Stimulated activated CD8-positive, alpha-beta memory T cell treated with anti-CD3 and anti-CD28 coated beads, Interleukin-7, amount 100 ng/mL, for 48 hours (primary cell): ENCODE results near the gene CDKN2AIPNL.
"Not testable (repeated sequence)": the region's sequence is repeated elsewhere in the genome, so short reads cannot be mapped to it uniquely, and the experiment has no call there.

Source experiments
- DNase-seq, 2 donors: peaks; one replicate each; pipeline ENCODE4 v3.0.0-alpha.2; 2020; ENCODE audit warnings: low read depth in 1 of 2; ENCODE audit errors: extremely low read depth in 1 of 2

CDKN2AIPNL gene

DNA sequence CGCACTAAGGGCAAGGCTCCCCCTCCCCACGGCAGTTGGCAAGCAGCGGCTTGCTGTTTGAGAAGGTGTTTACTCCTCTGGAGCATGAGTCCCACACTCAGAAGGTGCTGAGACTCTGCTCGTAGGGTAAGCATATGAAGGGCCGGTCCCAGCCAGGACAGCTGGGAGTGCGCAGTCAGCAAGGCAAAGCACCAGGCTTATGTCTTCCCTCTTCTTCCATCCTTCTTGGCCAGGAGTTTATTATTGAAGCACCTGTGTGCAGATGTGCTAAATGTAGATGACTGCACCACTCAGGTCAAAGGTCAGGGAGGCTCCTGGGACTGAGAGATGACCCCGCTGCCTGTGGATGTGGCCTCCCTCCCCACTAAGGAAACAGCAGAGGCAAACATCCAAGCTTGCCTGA lies 27.0 kb upstream of the CDKN2AIPNL start:
- no peak for DNase-seq

DNA sequence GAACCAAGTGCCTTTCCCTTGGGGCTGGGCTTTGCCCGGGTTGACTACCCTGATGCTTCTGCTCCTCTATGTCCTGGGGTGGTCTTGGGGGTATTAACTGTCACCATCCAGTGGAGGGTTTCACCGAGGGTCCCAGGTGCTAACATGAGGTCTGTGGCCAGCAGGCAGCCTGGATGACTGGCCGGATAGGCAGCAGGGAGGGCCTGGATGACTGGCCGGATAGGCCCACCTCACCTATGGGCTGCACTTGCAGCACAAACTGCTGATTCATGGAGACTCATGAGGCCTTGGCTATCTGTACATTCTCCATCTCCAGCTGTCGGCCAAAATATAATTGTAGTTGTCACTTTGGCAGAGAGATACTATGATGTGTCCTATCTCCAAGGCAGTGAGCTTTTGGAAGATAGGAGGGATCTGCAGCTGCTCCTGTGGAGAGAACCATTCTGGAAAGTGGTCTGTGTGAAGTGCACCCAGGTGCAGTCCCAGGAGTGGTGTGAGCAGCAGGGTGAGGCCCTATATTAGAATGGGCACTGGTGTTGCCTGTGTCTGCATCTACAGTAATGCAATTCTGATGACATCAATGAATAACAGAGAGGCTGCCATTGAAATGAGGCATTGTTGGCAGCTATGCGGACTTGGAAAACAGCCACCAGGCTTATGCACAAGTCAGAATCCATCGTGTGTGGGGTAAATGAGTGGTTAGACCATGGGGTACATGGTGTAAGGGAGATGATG lies 26.3 kb upstream of the CDKN2AIPNL start:
- no peak for DNase-seq

DNA sequence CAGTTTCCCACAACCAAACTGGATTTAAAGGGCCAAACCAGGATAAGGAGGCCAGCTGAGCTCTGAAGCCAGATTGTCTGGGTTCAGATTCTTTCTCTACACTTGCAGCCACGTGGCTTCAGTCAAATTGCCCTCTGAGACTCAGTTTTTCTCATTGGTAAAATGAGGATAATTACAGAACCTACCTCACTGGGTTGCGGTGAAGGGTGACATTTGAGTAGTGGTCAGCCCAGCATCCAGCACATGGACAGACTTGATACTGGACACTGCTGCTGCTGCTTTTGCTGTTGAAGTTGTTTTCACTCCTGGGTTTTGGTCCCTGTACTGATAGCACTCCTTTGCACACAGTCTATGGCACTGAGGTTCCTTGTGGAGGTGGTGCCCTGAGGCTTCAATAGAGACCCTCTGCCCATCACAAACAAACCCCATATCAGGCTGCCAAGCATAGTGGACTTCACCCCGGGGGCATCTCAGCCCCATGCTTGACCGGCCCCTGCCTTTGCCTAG lies 25.7 kb upstream of the CDKN2AIPNL start:
- no peak for DNase-seq

DNA sequence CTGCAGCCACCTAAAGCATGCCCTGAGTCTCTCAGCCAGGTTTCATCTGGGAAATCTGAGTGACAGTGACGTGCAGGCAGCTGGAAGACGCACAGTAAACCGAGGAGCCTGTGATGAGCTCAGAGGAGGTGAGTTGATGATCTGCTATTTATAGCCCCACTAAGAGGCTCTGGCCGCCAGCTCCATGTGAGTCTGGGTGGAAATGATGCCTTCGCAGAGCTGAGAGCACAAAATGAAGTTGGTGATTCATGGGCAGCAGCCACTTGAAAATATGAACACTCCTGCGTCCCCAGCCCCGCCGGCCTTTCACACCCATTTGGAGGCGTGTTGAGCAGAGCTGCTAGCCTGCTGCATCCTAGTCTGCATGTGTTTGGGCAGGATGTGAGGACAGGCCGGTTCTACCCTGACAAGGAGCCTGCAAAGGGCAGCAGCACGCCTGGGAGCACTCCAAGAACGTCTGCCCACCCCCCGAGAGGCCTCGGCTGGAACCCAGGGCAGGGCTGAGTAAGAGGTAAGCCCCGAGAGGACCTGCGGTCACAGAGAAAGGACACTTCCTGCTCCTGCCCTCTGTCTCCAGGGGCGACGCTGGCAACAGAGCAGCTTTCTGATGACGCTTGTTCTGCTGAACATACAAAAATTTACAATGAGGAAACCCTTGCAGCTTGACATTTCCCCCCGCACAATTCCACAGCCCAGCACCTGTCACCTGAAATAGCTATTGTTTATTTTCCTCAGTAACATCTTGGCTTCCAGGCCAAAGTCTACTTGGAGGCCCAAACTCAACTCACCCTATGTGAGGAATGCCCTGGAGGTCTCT lies 25.1 kb upstream of the CDKN2AIPNL start:
- peak; percentile 35 to 45 for DNase-seq

DNA sequence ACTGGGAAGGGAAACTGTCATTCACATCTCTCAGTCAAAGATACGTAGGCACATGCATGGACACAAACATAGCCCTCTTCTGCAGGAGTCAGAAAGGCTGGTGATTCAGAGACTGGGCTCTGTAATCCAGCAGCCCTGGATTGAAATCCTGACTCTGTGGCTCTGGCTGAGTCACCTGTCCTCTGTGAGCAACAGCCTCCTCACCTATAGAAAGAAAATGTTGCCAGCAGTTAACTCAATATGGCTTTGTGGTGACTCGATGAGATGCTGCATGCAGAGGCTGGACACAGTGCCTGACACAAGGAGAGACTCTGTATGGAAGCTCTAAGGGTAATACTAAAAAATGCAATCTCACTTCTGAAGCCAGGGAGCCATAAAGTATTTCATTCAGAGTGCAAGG lies 23.9 kb upstream of the CDKN2AIPNL start:
- DNase-seq, result peak in 1 of 2 donors; percentile 39

- no peak for DNase-seq
Observed at GRCh38 chr5:134432677-134433359, 21.1 kb upstream of the CDKN2AIPNL start.

- peak in 1 of 2 donors; percentile 30 for DNase-seq
Observed at GRCh38 chr5:134432174-134432573, 20.5 kb upstream of the CDKN2AIPNL start.

- DNase-seq, result no peak
Observed at GRCh38 chr5:134430001-134430569, 18.4 kb upstream of the CDKN2AIPNL start.

- no peak for DNase-seq
Observed at GRCh38 chr5:134427540-134428041, 15.9 kb upstream of the CDKN2AIPNL start.

DNA sequence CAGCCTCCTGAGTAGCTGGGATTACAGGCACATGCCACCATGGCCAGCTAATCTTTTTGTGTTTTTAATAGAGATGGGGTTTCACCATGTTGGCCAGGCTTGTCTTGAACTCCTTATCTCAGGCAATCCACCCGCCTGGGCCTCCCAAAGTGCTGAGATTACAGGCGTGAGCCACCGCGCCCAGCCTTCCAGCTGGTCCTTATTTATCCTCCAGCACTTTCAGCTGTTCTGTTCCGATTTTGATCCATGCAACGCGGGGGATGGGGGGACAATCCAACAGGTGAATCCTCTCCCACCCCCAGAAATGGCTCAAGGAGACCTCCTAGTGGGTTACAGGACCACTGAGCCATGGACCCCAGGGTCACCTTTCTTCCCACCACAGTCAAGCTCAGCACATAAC lies 14.7 kb upstream of the CDKN2AIPNL start:
- DNase-seq, result no peak

DNA sequence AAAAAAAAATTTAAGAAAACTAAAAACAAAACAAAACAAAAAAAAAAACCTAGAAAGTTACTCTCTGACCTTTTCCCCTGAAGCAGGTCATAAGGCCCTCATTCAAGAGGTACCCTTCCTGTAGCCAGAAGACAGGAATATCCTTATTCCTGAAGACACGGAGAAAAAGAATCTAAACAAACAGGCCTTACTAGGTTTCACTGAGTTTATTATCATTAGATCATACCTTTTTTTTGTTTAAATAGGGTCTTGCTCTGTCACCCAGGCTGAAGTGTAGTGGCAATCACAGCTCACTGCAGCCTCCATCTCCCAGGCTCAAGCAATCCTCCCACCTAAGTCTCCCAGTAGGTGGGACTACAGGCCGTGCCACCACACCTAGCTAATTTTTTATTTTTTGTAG lies 11.7 kb upstream of the CDKN2AIPNL start:
- no peak for DNase-seq

- no peak for DNase-seq
Observed at GRCh38 chr5:134422791-134423365, 11.2 kb upstream of the CDKN2AIPNL start.

DNA sequence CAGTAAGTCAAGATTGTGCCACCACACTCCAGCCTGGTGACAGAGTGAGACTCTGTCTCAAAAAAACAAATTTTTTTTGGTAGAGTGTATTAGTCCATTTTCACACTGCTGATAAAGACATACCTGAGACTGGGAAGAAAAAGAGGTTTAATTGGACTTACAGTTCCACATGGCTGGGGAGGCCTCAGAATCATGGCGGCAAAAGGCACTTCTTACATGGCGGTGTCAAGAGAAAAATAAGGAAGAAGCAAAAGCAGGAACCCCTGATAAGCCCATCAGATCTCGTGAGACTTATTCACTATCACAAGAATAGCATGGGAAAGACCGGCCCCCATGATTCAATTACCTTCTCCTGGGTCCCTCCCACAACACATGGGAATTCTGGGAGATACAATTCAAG lies 9.4 kb upstream of the CDKN2AIPNL start:
- not testable (repeated sequence) for DNase-seq

- no peak for DNase-seq
Observed at GRCh38 chr5:134420343-134420742, 8.7 kb upstream of the CDKN2AIPNL start.

DNA sequence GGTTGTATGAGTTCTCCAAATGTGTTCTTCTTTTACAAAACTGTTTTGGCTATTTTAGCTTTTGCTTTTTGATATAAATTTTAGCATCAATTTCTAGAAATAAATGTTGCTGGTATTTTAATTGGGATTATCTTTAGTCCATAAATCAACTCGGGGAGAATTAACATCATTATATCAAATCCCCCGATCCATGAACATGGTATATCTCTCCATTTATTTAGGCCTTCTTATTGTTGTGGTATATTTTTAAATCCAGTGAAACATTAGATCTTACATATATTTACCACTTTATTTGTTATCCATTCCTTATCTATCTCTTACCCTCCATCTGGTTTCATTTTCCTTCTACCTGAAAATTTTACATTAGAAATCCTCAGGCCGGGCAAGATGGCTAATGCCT lies 7.3 kb upstream of the CDKN2AIPNL start:
- no peak for DNase-seq

DNA sequence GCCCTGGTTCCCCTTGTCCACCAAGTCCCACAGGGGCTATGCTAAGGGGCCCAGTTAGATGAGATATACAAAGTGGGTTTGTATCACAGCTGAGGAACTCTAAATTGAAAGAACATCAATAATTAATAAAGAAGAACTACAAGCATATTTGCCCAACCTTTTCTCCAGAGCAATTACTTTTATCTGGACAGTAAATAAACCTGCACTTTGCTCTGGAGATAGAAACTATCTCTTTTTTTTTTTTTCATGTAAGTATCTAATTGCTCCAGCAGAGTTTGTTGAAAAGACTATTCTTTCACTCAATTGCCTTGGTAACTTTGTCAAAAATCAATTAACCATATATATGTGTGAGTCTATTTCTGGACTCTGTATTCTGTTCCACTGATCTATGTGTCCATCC lies 6.0 kb upstream of the CDKN2AIPNL start:
- no peak for DNase-seq

- DNase-seq, result no peak
Observed at GRCh38 chr5:134413046-134413445, 1.4 kb upstream of the CDKN2AIPNL start.

GRCh38 chr5:134411228-134411545 lies 494 bp downstream of the CDKN2AIPNL start:
- no peak for DNase-seq

GRCh38 chr5:134410822-134411221 lies 859 bp downstream of the CDKN2AIPNL start:
- DNase-seq, result no peak

DNA sequence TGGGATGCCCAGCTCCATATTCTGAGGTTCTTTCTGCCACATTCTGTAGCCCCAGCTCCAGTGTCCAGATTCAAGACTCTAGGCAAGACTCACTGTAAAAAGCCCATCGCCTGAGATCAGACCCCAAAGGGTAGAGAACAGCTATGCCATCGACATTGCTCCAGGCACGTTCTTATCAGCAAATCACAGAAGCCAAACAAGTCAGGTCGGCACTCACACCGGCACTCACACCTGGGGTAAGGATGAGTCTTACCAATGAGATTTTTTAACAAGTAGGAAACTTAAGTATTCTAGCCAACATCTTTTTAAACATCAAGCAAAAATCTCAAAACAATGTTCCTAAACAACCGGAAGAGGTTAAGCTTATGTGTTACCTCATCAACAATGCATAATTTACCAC lies 2.4 kb downstream of the CDKN2AIPNL start:
- DNase-seq, result no peak

DNA sequence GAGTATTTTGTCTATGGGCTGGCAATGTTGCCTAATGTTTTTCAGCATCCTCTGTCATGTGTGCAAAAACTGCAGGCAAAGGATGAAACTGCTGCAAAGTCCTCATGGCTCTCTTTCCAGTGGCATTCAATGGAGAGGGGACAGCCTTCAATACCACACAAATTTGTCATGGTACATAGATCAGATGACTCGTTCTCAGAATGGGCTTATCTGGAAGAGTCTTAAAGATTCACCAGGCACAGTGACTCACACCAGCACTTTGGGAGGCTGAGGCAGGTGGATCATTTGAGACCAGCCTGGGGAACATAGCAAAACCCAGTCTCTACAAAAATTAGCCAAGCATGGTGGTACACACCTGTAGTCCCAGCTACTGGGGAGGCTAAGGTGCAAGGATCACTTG lies 5.3 kb downstream of the CDKN2AIPNL start:
- no peak for DNase-seq
